Stimulated activated CD8-positive, alpha-beta memory T cell treated with anti-CD3 and anti-CD28 coated beads, Interleukin-7, amount 100 ng/mL, for 48 hours (primary cell): Measurements from ENCODE around the gene DMWD.

Experiments used
- DNase-seq, 2 donors: peaks; one replicate each; pipeline ENCODE4 v3.0.0-alpha.2; 2020; ENCODE audit warnings: low read depth in 1 of 2; ENCODE audit errors: extremely low read depth in 1 of 2

Gene DMWD

GRCh38 chr19:45792470-45793177, at the start of gene DMWD:
Gene DMWD, minus strand, starts transcription at chr19:45792845. Its CDS starts 89 bp downstream, at chr19:45792756.
- DNase-seq: peak; percentile 99

GRCh38 chr19:45842198-45842597, 49.6 kb upstream of the DMWD start:
- no peak for DNase-seq

- no peak for DNase-seq
Observed at GRCh38 chr19:45834970-45835369, 42.3 kb upstream of the DMWD start.

GRCh38 chr19:45828945-45829344, 36.3 kb upstream of the DMWD start:
- no peak for DNase-seq

GRCh38 chr19:45828523-45828922, 35.9 kb upstream of the DMWD start:
- no peak for DNase-seq

- no peak for DNase-seq
Observed at GRCh38 chr19:45827459-45828093, 34.9 kb upstream of the DMWD start.

GRCh38 chr19:45826934-45827333, 34.3 kb upstream of the DMWD start:
- DNase-seq: no peak

GRCh38 chr19:45825917-45826893, 33.6 kb upstream of the DMWD start:
- no peak for DNase-seq

GRCh38 chr19:45825263-45825605, 32.6 kb upstream of the DMWD start:
- no peak for DNase-seq

GRCh38 chr19:45824531-45825262, 32.1 kb upstream of the DMWD start:
- DNase-seq: no peak

- DNase-seq: no peak
Observed at GRCh38 chr19:45824041-45824471, 31.4 kb upstream of the DMWD start.

GRCh38 chr19:45823182-45823581, 30.5 kb upstream of the DMWD start:
- DNase-seq: no peak

- DNase-seq: no peak
Observed at GRCh38 chr19:45822716-45823115, 30.1 kb upstream of the DMWD start.

GRCh38 chr19:45821570-45821969, 28.9 kb upstream of the DMWD start:
- DNase-seq: no peak

- no peak for DNase-seq
Observed at GRCh38 chr19:45821103-45821521, 28.5 kb upstream of the DMWD start.

GRCh38 chr19:45820413-45821102, 27.9 kb upstream of the DMWD start:
- DNase-seq: no peak

- DNase-seq: no peak
Observed at GRCh38 chr19:45819769-45820168, 27.1 kb upstream of the DMWD start.

GRCh38 chr19:45817725-45818301, 25.2 kb upstream of the DMWD start:
- no peak for DNase-seq

GRCh38 chr19:45817010-45817724, 24.5 kb upstream of the DMWD start:
- DNase-seq: peak; percentile 86 to 92
